Measurements from ENCODE around the gene ADPRH.

Gene ADPRH

GRCh38 chr3:119631516-119631915 is 52.2 kb downstream of the ADPRH start:
- DNase-seq = no peak

DNA sequence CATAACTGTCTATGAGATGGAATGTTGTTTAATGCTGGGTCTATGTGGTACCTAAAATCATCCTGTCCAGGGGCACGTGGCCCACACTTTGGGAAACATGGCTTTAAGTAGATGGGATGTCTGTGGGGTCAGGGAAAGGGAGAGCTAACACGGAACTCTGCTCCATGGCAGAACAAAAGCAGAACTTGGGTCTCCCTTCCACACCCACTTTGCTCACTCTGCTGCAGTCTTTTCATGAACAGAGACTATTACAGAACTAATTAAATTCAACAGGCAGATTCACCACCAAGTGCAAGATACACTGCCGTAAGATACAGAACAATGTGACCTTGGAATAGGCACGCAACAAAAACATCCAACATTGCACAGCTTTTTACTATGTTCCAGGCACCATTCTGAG is 52.9 kb downstream of the ADPRH start:
- DNase-seq = no peak

- no peak for DNase-seq
Measured at GRCh38 chr3:119632829-119633228, 53.5 kb downstream of the ADPRH start.

DNA sequence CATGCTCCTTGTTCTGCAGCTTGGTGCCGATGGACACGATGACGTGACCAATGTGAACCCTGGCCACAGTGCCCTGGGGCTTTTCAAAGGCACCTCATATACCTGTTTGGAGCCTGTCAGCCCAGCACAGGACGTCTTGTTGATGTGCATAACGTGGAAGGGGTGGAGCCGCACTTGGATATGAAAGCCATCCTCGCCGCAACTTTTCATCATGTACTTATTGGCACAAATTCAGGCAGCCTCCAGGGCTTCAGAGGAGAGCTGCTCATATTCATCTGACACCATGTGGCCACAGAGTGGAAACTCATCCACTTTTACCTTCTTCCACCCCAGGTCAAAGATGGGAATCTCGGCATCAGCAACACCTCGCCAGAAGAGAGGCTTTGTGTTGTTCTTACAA is 56.4 kb downstream of the ADPRH start:
- no peak for DNase-seq

- no peak for DNase-seq
Measured at GRCh38 chr3:119636249-119636648, 57.0 kb downstream of the ADPRH start.

- no peak for DNase-seq
Measured at GRCh38 chr3:119636891-119637611, 57.8 kb downstream of the ADPRH start.

GRCh38 chr3:119637679-119638477 is 58.6 kb downstream of the ADPRH start:
- DNase-seq = no peak

All from NCI-H1048 (cell line).